H1 (cell line): ENCODE measurements around the gene SOHLH1. TPM values are rescaled to one million over a fixed set of nuclear protein-coding genes. Genes with fewer than 3 reads are reported as not detected.

Experiments used
- CREB1 ChIP-seq: IDR thresholded peaks from 2 replicates; pipeline ENCODE4 v1.6.1; 2012; ENCODE audit warnings: inconsistent platforms
- HDAC6 ChIP-seq: IDR thresholded peaks from one replicate; pipeline ENCODE4 v1.7.1; 2012; ENCODE audit warnings: low read depth, mild to moderate bottlenecking, inconsistent platforms, low read length, moderate library complexity
- KDM1A ChIP-seq: fragments of 200-600, 300-600 bp; sonication (generic); IDR thresholded peaks from 2 replicates; pipeline ENCODE4 v1.7.1; 2016; ENCODE audit warnings: mild to moderate bottlenecking, low read length, borderline replicate concordance
- POLR2A ChIP-seq, 2 experiments: IDR thresholded peaks; 1 replicate in 1 of 2; 2 replicates in 1 of 2; pipeline ENCODE4 v1.6.1; 2011; ENCODE audit warnings: low read depth in 2 of 2, low read length in 2 of 2, mild to moderate bottlenecking in 2 of 2; ENCODE audit errors: control extremely low read depth in 1 of 2
- POLR2AphosphoS5 ChIP-seq: IDR thresholded peaks from 2 replicates; pipeline ENCODE4 v1.6.1; 2011; ENCODE audit warnings: low read depth, low read length
- RNF2 ChIP-seq: fragments of 200-900, 300-1000 bp; sonication (generic); IDR thresholded peaks from 2 replicates; pipeline ENCODE4 v1.7.1; 2016; ENCODE audit warnings: borderline replicate concordance, low read depth, mild to moderate bottlenecking, antibody characterized with exemption, low read length; ENCODE audit not compliant: poor library complexity, severe bottlenecking; ENCODE audit errors: missing control alignments
- TCF12 ChIP-seq: IDR thresholded peaks from 2 replicates; pipeline ENCODE4 v1.6.1; 2011; ENCODE audit warnings: low read depth, mild to moderate bottlenecking, low read length
- polyA plus RNA-seq, 7 experiments: library from polyadenylated mRNA; depleted of rRNA in 3 of 7; stranded (reverse) in 5 of 7; unstranded in 2 of 7; fragments of >200 nt in 5 of 7; fragments of 200-250 nt in 2 of 7; gene quantifications; 1 replicate in 5 of 7; 2 replicates in 1 of 7; 4 replicates in 1 of 7; pipeline versions ENCODE4 v1.2.1 to v1.2.3, GENCODE V29; 2011 to 2013; ENCODE audit warnings: missing spikeins in 2 of 7, mixed read lengths in 2 of 7
- total RNA-seq: library from RNA; stranded (reverse); fragmentation: NEBNext Ultra II Directional; extraction: Animal tissue kit (Norgen Biotek cat#: 25700); gene quantifications from 2 replicates; pipeline ENCODE4 v1.2.1, GENCODE V29; 2021
- TF ChIP-seq, protein P1 (sequence below): fragments of 300-600 bp; sonication (generic); IDR thresholded peaks from 2 replicates; pipeline ENCODE4 v1.7.1; 2012; ENCODE audit warnings: low read length, moderate library complexity, mild to moderate bottlenecking, inconsistent platforms; ENCODE audit not compliant: insufficient replicate concordance
- TF ChIP-seq, protein P2 (sequence below), 3 experiments: IDR thresholded peaks; 1 replicate in 2 of 3; 2 replicates in 1 of 3; pipeline versions ENCODE4 v1.5.1 to v1.6.1; 2011; ENCODE audit warnings: low read length in 3 of 3, mild to moderate bottlenecking in 3 of 3, inconsistent platforms in 2 of 3, low read depth in 1 of 3, moderate library complexity in 1 of 3; ENCODE audit not compliant: insufficient read depth in 1 of 3; ENCODE audit errors: control extremely low read depth in 1 of 3

The SOHLH1 gene
- total and polyA plus RNA-seq, 2 of the 8 experiments (the other 6 are each of a cell fraction or from before 2014, with no cell fraction given) = 0.11 TPM; not detected in 1

DNA sequence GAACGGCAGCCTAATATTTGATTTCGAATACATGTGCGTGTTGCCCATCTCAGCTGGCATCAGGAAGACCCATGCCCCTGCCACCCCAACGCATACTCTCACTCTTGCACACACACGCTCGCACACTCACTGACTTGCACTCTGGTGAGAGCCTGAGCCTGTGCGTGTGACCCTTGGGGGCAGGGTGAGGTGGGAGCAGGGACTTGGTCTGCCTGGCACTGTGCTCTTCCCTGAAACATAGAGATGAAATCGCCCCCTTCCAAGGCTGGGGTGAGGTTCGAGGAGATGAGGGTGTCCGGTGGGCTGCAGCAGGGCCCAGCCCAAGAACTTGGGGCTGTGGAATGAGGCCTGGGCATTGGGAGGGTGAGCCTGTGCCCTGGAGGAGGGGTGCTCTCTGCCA lies 35.0 kb downstream of the SOHLH1 start (continued):
- TF ChIP-seq, protein P1, sequence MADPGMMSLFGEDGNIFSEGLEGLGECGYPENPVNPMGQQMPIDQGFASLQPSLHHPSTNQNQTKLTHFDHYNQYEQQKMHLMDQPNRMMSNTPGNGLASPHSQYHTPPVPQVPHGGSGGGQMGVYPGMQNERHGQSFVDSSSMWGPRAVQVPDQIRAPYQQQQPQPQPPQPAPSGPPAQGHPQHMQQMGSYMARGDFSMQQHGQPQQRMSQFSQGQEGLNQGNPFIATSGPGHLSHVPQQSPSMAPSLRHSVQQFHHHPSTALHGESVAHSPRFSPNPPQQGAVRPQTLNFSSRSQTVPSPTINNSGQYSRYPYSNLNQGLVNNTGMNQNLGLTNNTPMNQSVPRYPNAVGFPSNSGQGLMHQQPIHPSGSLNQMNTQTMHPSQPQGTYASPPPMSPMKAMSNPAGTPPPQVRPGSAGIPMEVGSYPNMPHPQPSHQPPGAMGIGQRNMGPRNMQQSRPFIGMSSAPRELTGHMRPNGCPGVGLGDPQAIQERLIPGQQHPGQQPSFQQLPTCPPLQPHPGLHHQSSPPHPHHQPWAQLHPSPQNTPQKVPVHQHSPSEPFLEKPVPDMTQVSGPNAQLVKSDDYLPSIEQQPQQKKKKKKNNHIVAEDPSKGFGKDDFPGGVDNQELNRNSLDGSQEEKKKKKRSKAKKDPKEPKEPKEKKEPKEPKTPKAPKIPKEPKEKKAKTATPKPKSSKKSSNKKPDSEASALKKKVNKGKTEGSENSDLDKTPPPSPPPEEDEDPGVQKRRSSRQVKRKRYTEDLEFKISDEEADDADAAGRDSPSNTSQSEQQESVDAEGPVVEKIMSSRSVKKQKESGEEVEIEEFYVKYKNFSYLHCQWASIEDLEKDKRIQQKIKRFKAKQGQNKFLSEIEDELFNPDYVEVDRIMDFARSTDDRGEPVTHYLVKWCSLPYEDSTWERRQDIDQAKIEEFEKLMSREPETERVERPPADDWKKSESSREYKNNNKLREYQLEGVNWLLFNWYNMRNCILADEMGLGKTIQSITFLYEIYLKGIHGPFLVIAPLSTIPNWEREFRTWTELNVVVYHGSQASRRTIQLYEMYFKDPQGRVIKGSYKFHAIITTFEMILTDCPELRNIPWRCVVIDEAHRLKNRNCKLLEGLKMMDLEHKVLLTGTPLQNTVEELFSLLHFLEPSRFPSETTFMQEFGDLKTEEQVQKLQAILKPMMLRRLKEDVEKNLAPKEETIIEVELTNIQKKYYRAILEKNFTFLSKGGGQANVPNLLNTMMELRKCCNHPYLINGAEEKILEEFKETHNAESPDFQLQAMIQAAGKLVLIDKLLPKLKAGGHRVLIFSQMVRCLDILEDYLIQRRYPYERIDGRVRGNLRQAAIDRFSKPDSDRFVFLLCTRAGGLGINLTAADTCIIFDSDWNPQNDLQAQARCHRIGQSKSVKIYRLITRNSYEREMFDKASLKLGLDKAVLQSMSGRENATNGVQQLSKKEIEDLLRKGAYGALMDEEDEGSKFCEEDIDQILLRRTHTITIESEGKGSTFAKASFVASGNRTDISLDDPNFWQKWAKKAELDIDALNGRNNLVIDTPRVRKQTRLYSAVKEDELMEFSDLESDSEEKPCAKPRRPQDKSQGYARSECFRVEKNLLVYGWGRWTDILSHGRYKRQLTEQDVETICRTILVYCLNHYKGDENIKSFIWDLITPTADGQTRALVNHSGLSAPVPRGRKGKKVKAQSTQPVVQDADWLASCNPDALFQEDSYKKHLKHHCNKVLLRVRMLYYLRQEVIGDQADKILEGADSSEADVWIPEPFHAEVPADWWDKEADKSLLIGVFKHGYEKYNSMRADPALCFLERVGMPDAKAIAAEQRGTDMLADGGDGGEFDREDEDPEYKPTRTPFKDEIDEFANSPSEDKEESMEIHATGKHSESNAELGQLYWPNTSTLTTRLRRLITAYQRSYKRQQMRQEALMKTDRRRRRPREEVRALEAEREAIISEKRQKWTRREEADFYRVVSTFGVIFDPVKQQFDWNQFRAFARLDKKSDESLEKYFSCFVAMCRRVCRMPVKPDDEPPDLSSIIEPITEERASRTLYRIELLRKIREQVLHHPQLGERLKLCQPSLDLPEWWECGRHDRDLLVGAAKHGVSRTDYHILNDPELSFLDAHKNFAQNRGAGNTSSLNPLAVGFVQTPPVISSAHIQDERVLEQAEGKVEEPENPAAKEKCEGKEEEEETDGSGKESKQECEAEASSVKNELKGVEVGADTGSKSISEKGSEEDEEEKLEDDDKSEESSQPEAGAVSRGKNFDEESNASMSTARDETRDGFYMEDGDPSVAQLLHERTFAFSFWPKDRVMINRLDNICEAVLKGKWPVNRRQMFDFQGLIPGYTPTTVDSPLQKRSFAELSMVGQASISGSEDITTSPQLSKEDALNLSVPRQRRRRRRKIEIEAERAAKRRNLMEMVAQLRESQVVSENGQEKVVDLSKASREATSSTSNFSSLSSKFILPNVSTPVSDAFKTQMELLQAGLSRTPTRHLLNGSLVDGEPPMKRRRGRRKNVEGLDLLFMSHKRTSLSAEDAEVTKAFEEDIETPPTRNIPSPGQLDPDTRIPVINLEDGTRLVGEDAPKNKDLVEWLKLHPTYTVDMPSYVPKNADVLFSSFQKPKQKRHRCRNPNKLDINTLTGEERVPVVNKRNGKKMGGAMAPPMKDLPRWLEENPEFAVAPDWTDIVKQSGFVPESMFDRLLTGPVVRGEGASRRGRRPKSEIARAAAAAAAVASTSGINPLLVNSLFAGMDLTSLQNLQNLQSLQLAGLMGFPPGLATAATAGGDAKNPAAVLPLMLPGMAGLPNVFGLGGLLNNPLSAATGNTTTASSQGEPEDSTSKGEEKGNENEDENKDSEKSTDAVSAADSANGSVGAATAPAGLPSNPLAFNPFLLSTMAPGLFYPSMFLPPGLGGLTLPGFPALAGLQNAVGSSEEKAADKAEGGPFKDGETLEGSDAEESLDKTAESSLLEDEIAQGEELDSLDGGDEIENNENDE = no peak
- TF ChIP-seq HDAC6 = no peak
- TF ChIP-seq, protein P2, sequence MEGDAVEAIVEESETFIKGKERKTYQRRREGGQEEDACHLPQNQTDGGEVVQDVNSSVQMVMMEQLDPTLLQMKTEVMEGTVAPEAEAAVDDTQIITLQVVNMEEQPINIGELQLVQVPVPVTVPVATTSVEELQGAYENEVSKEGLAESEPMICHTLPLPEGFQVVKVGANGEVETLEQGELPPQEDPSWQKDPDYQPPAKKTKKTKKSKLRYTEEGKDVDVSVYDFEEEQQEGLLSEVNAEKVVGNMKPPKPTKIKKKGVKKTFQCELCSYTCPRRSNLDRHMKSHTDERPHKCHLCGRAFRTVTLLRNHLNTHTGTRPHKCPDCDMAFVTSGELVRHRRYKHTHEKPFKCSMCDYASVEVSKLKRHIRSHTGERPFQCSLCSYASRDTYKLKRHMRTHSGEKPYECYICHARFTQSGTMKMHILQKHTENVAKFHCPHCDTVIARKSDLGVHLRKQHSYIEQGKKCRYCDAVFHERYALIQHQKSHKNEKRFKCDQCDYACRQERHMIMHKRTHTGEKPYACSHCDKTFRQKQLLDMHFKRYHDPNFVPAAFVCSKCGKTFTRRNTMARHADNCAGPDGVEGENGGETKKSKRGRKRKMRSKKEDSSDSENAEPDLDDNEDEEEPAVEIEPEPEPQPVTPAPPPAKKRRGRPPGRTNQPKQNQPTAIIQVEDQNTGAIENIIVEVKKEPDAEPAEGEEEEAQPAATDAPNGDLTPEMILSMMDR (IDR thresholded peaks at IDR 0.05; ENCODE audit: control extremely low read depth in 1 of 3, insufficient read depth in 1 of 3, low read depth in 1 of 3, low read length in 3 of 3) = no peak
- no peak; the same call in 1 of the 2 replicates for TF ChIP-seq POLR2AphosphoS5
- no peak for TF ChIP-seq RNF2
- no peak for TF ChIP-seq KDM1A
- TF ChIP-seq POLR2A (IDR thresholded peaks at IDR 0.05; ENCODE audit: control extremely low read depth in 1 of 2, low read depth in 2 of 2, low read length in 2 of 2) = no peak
- TF ChIP-seq TCF12 = no peak
- no peak for TF ChIP-seq CREB1
